NCI-H2171 (cell line): ENCODE data around the gene PRDX2.

ENCODE experiments used
- DNase-seq: peaks from one replicate; lab custom pipeline; 2025; lab: John Stamatoyannopoulos, UW

The PRDX2 gene

GRCh38 chr19:12752056-12752781 is 49.4 kb downstream of the PRDX2 start:
- no peak for DNase-seq

- DNase-seq = no peak
Measured at GRCh38 chr19:12751635-12752034, 50.0 kb downstream of the PRDX2 start, which contains the start of gene BEST2. BEST2 (plus strand) TSS chr19:12751791; CDS start chr19:12752593, 802 bp downstream.

DNA sequence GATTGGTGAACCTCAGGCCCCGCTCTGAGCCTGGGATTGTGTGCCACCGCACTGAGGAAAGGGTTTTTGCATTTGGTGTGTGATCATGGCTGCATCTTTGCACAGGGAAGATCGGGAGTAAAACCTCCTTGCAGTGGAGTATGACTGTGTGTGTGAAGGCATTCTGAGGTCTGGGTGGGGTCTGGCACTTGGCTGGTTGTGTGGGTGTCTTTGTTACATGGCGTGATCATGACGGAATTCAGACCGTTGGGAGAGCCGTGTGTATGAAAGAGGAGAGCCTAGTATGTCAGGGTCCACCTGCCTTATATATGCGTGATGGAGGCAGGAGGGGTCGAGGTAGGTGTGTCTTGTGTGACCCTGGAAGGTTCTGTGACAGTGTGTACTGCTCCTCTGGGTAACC is 50.7 kb downstream of the PRDX2 start:
- no peak for DNase-seq

GRCh38 chr19:12749938-12750521 is 51.6 kb downstream of the PRDX2 start:
- peak; percentile 41 for DNase-seq

DNA sequence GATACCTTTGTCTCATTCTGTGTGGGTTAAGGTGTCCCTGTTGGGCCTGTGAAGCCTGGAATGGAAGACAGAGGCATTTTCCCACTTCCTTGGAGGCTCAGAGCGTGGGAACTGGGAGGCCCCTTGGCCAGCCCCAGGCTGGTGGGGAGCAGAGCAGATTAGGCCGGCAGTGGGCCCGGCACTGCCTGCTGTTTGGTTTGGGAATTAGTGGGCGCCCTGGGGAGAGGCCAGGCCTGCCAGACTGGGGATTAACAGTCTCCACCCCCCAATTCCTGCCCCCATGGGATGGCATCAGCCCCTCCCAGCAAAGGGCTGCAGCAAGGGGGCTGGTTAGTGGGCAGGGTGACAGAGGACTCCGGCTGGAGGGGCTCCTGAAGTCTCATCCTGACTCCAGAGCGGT is 53.1 kb downstream of the PRDX2 start:
- DNase-seq = no peak
